GM23338 (cell line): ENCODE measurements around the gene LMO2. TPM values are rescaled to one million over a fixed set of nuclear protein-coding genes. Genes with fewer than 3 reads are reported as not detected.

Source experiments
- ATAC-seq: fragments of 200-7000 bp; cut with Tn5 transposase; 3 replicates; pipeline ENCODE4 v1.9.1; 2020
- DNase-seq: peaks from one replicate; pipeline ENCODE4 v3.0.0-alpha.2; 2015; ENCODE audit warnings: low spot score
- H2AFZ ChIP-seq: fragments of 200-600 bp; sonication (generic); 2 replicates; pipeline ENCODE4 v1.8.0; 2016; ENCODE audit warnings: antibody characterized with exemption, mild to moderate bottlenecking, moderate library complexity
- H3F3A ChIP-seq: fragments of 200-600 bp; sonication (generic); replicated peaks from 2 replicates; pipeline ENCODE4 v1.8.0; 2017; ENCODE audit warnings: antibody characterized with exemption, mixed run types, low read depth
- H3K27ac ChIP-seq: fragments of 200-600 bp; sonication (generic); 2 replicates; pipeline ENCODE4 v1.6.1; 2016; ENCODE audit warnings: low read depth
- H3K27me3 ChIP-seq: fragments of 200-600 bp; sonication (generic); 2 replicates; pipeline ENCODE4 v1.8.0; 2016; ENCODE audit warnings: mild to moderate bottlenecking, mixed run types, moderate library complexity; ENCODE audit not compliant: insufficient read depth
- H3K36me3 ChIP-seq: fragments of 200-600 bp; sonication (generic); 2 replicates; pipeline ENCODE4 v1.8.0; 2016; ENCODE audit warnings: mild to moderate bottlenecking; ENCODE audit not compliant: insufficient read depth
- H3K4me1 ChIP-seq: fragments of 200-600 bp; sonication (generic); 2 replicates; pipeline ENCODE4 v1.8.0; 2016; ENCODE audit warnings: mild to moderate bottlenecking, moderate library complexity; ENCODE audit not compliant: insufficient read depth
- H3K4me2 ChIP-seq: fragments of 200-600 bp; sonication (generic); 2 replicates; pipeline ENCODE4 v1.7.1; 2017; ENCODE audit warnings: mixed run types
- H3K4me3 ChIP-seq: fragments of 200-600 bp; sonication (generic); 2 replicates; pipeline ENCODE4 v1.6.1; 2016; ENCODE audit warnings: mixed run types
- H3K79me2 ChIP-seq: fragments of 200-600 bp; sonication (generic); replicated peaks from 2 replicates; pipeline ENCODE4 v1.8.0; 2017; ENCODE audit warnings: mild to moderate bottlenecking; ENCODE audit not compliant: insufficient read depth
- H3K9me2 ChIP-seq: fragments of 200-600 bp; sonication (generic); 2 replicates; pipeline ENCODE4 v1.8.0; 2017; ENCODE audit not compliant: insufficient read depth
- H4K20me1 ChIP-seq: fragments of 200-600 bp; sonication (generic); replicated peaks from 2 replicates; pipeline ENCODE4 v1.8.0; 2017; ENCODE audit warnings: mild to moderate bottlenecking; ENCODE audit not compliant: insufficient read depth
- H3K27ac Mint-ChIP-seq: 2 replicates; pipeline ENCODE4 v1.8.0; 2020; ENCODE audit warnings: inconsistent platforms, mild to moderate bottlenecking, moderate library complexity, mixed read lengths
- H3K27me3 Mint-ChIP-seq: 3 replicates; pipeline ENCODE4 v1.8.0; 2022; ENCODE audit warnings: low read depth, mild to moderate bottlenecking, moderate library complexity, mixed read lengths, inconsistent platforms; ENCODE audit not compliant: insufficient read depth, poor library complexity
- H3K36me3 Mint-ChIP-seq: 3 replicates; pipeline ENCODE4 v1.8.0; 2021; ENCODE audit warnings: low read depth, mild to moderate bottlenecking, inconsistent platforms, moderate library complexity, mixed read lengths
- H3K4me1 Mint-ChIP-seq: 3 replicates; pipeline ENCODE4 v1.8.0; 2020; ENCODE audit warnings: mild to moderate bottlenecking, inconsistent platforms, mixed read lengths
- H3K4me3 Mint-ChIP-seq: 3 replicates; pipeline ENCODE4 v1.8.0; 2021; ENCODE audit warnings: moderate library complexity, mild to moderate bottlenecking, inconsistent platforms, mixed read lengths
- H3K9me3 Mint-ChIP-seq: 3 replicates; pipeline ENCODE4 v1.8.0; 2020; ENCODE audit warnings: moderate library complexity, mild to moderate bottlenecking, inconsistent platforms, mixed read lengths
- ETS1 ChIP-seq: IDR thresholded peaks from 2 replicates; pipeline ENCODE4 v1.6.1; 2016; ENCODE audit warnings: antibody characterized with exemption
- NANOG ChIP-seq: IDR thresholded peaks from 2 replicates; pipeline ENCODE4 v1.6.1; 2016; ENCODE audit warnings: antibody characterized with exemption, borderline replicate concordance
- POLR2AphosphoS5 ChIP-seq: IDR thresholded peaks from 2 replicates; pipeline ENCODE4 v1.6.1; 2016; ENCODE audit warnings: antibody characterized with exemption, low read depth
- REST ChIP-seq: IDR thresholded peaks from one replicate; pipeline ENCODE4 v1.6.1; 2018; ENCODE audit warnings: antibody characterized with exemption; ENCODE audit not compliant: unreplicated experiment
- ZNF114 ChIP-seq: fragments of 250-450 bp; sonication (Bioruptor Pico); IDR thresholded peaks from 2 replicates; pipeline ENCODE4 v1.5.0; 2020; ENCODE audit warnings: mild to moderate bottlenecking, moderate library complexity
- ZNF462 ChIP-seq: fragments of 250-450 bp; sonication (Bioruptor Pico); IDR thresholded peaks from 2 replicates; pipeline ENCODE4 v1.5.0; 2020; ENCODE audit warnings: mild to moderate bottlenecking, moderate library complexity
- polyA plus RNA-seq: library from polyadenylated mRNA; unstranded; fragments of >200 nt; fragmentation: Nextera tagmentation; extraction: Ambion mirVana; gene quantifications from 2 replicates; pipeline ENCODE4 v1.2.1, GENCODE V29; 2016
- total RNA-seq: library from RNA; depleted of rRNA; stranded (reverse); fragments of >200 nt; shearing (Covaris generic); gene quantifications from 2 replicates; pipeline ENCODE4 v1.2.3, GENCODE V29; 2014

Gene LMO2
- total and polyA plus RNA-seq, 2 experiments from 2014 or later, result 1.4 to 3.1 TPM

GRCh38 chr11:33906484-33907186, 14.8 kb upstream of the LMO2 start:
- Histone ChIP-seq H3K27me3 (no peaks in the 10 kb centered on the region), H4K20me1 (no peaks in the 10 kb centered on the region), H3K36me3 (no peaks in the 10 kb centered on the region), H3K9me2 (no peaks in the 10 kb centered on the region), H3K79me2 (no peaks in the 10 kb centered on the region), H3K4me2 (no peak overlapping the region), H3F3A (no peaks in the 10 kb centered on the region), H3K4me1 (peaks cover 1% of the 10 kb centered on the region; the same call in 1 of the 2 replicates), H2AFZ (peak overlapping the region; percentile 11; the same call in 1 of the 2 replicates), H3K4me3 (no peak overlapping the region), H3K27ac (no peak overlapping the region)
- H3K27ac Mint-ChIP-seq, result no peak overlapping the region
- no peaks in the 10 kb centered on the region for H3K36me3 Mint-ChIP-seq
- TF ChIP-seq ETS1, result no peak
- TF ChIP-seq POLR2AphosphoS5, result no peak
- no peak for TF ChIP-seq ZNF462 (CRISPR knock-in tag)
- TF ChIP-seq NANOG, result no peak
- no peak for TF ChIP-seq ZNF114 (CRISPR knock-in tag)
- TF ChIP-seq REST, result no peak
- H3K9me3 Mint-ChIP-seq, result no peaks in the 10 kb centered on the region
- H3K27me3 Mint-ChIP-seq, result no peaks in the 10 kb centered on the region
- peaks cover 8% of the 10 kb centered on the region for H3K4me1 Mint-ChIP-seq
- no peak overlapping the region for H3K4me3 Mint-ChIP-seq
- no peak for ATAC-seq
- DNase-seq, result no peak
